Measurements from ENCODE around the gene BFSP1. TPM values are rescaled to one million over a fixed set of nuclear protein-coding genes. Genes with fewer than 3 reads are reported as not detected.

Gene BFSP1
- total RNA-seq, 1 donor from 2014 or later = not detected

GRCh38 chr20:17481661-17482060, 49.5 kb downstream of the BFSP1 start:
- TF ChIP-seq, protein P1, sequence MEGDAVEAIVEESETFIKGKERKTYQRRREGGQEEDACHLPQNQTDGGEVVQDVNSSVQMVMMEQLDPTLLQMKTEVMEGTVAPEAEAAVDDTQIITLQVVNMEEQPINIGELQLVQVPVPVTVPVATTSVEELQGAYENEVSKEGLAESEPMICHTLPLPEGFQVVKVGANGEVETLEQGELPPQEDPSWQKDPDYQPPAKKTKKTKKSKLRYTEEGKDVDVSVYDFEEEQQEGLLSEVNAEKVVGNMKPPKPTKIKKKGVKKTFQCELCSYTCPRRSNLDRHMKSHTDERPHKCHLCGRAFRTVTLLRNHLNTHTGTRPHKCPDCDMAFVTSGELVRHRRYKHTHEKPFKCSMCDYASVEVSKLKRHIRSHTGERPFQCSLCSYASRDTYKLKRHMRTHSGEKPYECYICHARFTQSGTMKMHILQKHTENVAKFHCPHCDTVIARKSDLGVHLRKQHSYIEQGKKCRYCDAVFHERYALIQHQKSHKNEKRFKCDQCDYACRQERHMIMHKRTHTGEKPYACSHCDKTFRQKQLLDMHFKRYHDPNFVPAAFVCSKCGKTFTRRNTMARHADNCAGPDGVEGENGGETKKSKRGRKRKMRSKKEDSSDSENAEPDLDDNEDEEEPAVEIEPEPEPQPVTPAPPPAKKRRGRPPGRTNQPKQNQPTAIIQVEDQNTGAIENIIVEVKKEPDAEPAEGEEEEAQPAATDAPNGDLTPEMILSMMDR (IDR thresholded peaks at IDR 0.05) = no peak
- H3K27ac ChIP-seq = no peak overlapping the region
- no peaks in the 10 kb centered on the region for H3K36me3 ChIP-seq
- DNase-seq (ENCODE audit: low spot score in 2 of 2) = no peak
- H3K4me3 ChIP-seq = no peak overlapping the region
- H3K4me1 ChIP-seq = no peaks in the 10 kb centered on the region
- H3K9me3 ChIP-seq = no peaks in the 10 kb centered on the region
- intact Hi-C loops (cut with DNase I) = no loop called here
- no peaks in the 10 kb centered on the region for H3K27me3 ChIP-seq

GRCh38 chr20:17480696-17481095, 50.5 kb downstream of the BFSP1 start:
- DNase-seq (ENCODE audit: low spot score in 2 of 2) = no peak
- Histone ChIP-seq H3K9me3 (no peaks in the 10 kb centered on the region), H3K36me3 (no peaks in the 10 kb centered on the region), H3K4me1 (no peaks in the 10 kb centered on the region), H3K27ac (no peak overlapping the region), H3K27me3 (no peaks in the 10 kb centered on the region), H3K4me3 (no peak overlapping the region)
- intact Hi-C loops (cut with DNase I) = no loop called here
- TF ChIP-seq, protein P1 (IDR thresholded peaks at IDR 0.05) = no peak

GRCh38 chr20:17479063-17479657, 52.0 kb downstream of the BFSP1 start:
- H3K4me1 ChIP-seq = no peaks in the 10 kb centered on the region
- H3K9me3 ChIP-seq = no peaks in the 10 kb centered on the region
- no peaks in the 10 kb centered on the region for H3K36me3 ChIP-seq
- H3K4me3 ChIP-seq = no peak overlapping the region
- no peaks in the 10 kb centered on the region for H3K27me3 ChIP-seq
- TF ChIP-seq, protein P1 (IDR thresholded peaks at IDR 0.05) = no peak
- intact Hi-C loops (cut with DNase I) = no loop called here
- DNase-seq (ENCODE audit: low spot score in 2 of 2) = no peak
- H3K27ac ChIP-seq = no peak overlapping the region

- intact Hi-C loops (cut with DNase I) = no loop called here
- DNase-seq (ENCODE audit: low spot score in 2 of 2) = no peak
- no peaks in the 10 kb centered on the region for H3K36me3 ChIP-seq
- no peaks in the 10 kb centered on the region for H3K4me1 ChIP-seq
- TF ChIP-seq, protein P1 (IDR thresholded peaks at IDR 0.05) = no peak
- no peak overlapping the region for H3K4me3 ChIP-seq
- H3K27me3 ChIP-seq = no peaks in the 10 kb centered on the region
- H3K27ac ChIP-seq = no peak overlapping the region
- no peaks in the 10 kb centered on the region for H3K9me3 ChIP-seq
These were observed 57.5 kb downstream of the BFSP1 start for GRCh38 chr20:17473659-17474058.

DNA sequence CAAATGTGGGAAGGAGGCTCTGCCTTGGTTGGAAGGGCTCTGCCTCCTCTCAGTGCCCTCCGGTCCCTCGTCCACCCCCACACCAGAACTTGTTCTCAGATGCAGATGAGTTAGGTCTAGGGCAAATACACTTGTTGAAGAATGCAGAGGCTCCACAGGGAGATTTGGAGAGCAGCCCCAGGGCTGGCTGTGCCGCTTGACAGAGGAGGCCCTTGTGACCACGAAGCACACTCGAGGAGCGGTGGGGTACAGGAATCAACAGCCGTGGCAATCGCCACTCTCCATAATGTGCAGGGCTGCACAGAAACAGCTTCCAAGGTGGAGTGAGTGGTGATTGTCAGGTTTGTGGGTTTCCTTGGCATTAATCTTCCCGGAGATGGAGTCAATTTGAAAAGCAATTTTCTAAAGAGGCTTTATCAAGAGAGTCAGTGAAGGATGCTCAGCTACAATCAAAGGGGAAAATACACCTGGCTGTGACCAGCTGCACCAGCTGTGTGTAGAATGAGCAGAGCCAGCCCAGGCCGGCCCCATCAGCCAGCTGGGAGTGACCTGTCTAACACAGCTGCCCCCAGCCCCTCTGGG, 59.5 kb downstream of the BFSP1 start:
- Histone ChIP-seq H3K36me3 (no peaks in the 10 kb centered on the region), H3K27ac (no peak overlapping the region), H3K27me3 (no peaks in the 10 kb centered on the region), H3K9me3 (no peaks in the 10 kb centered on the region), H3K4me1 (no peaks in the 10 kb centered on the region), H3K4me3 (no peak overlapping the region)
- TF ChIP-seq, protein P1 (IDR thresholded peaks at IDR 0.05) = no peak
- DNase-seq (ENCODE audit: low spot score in 2 of 2) = no peak
- intact Hi-C loops (cut with DNase I) = no loop called here
